ENCODE results near the gene AGTR1.
"Not testable (repeated sequence)": the region's sequence is repeated elsewhere in the genome, so short reads cannot be mapped to it uniquely, and the experiment has no call there.

The AGTR1 gene

GRCh38 chr3:148758303-148758884 lies 60.7 kb downstream of the AGTR1 start:
- no peak for DNase-seq (ENCODE audit: low read depth in 2 of 2)

- no peak for DNase-seq (ENCODE audit: low read depth in 2 of 2)
Observed at GRCh38 chr3:148759430-148759829, 61.7 kb downstream of the AGTR1 start.

- DNase-seq (ENCODE audit: low read depth in 2 of 2), result no peak
Observed at GRCh38 chr3:148763156-148763680, 65.5 kb downstream of the AGTR1 start.

- DNase-seq (ENCODE audit: low read depth in 2 of 2), result no peak
Observed at GRCh38 chr3:148763986-148764935, 66.6 kb downstream of the AGTR1 start.

- no peak for DNase-seq (ENCODE audit: low read depth in 2 of 2)
Observed at GRCh38 chr3:148772361-148772760, 74.7 kb downstream of the AGTR1 start.

- DNase-seq (ENCODE audit: low read depth in 2 of 2), result no peak
Observed at GRCh38 chr3:148772835-148773234, 75.1 kb downstream of the AGTR1 start.

- DNase-seq (ENCODE audit: low read depth in 2 of 2), result no peak
Observed at GRCh38 chr3:148773805-148774204, 76.1 kb downstream of the AGTR1 start.

GRCh38 chr3:148778926-148779325 lies 81.2 kb downstream of the AGTR1 start:
- no peak for DNase-seq (ENCODE audit: low read depth in 2 of 2)

- not testable (repeated sequence) for DNase-seq (ENCODE audit: low read depth in 2 of 2)
Observed at GRCh38 chr3:148785026-148785425, 87.3 kb downstream of the AGTR1 start.

- DNase-seq (ENCODE audit: low read depth in 2 of 2), result not testable (repeated sequence)
Observed at GRCh38 chr3:148786159-148786558, 88.5 kb downstream of the AGTR1 start.

GRCh38 chr3:148789146-148789545 lies 91.4 kb downstream of the AGTR1 start:
- no peak for DNase-seq (ENCODE audit: low read depth in 2 of 2)

- no peak for DNase-seq (ENCODE audit: low read depth in 2 of 2)
Observed at GRCh38 chr3:148789906-148790305, 92.2 kb downstream of the AGTR1 start.

GRCh38 chr3:148790370-148790769 lies 92.7 kb downstream of the AGTR1 start:
- no peak for DNase-seq (ENCODE audit: low read depth in 2 of 2)

GRCh38 chr3:148790851-148791735 lies 93.4 kb downstream of the AGTR1 start:
- no peak for DNase-seq (ENCODE audit: low read depth in 2 of 2)

GRCh38 chr3:148791920-148792319 lies 94.2 kb downstream of the AGTR1 start:
- DNase-seq (ENCODE audit: low read depth in 2 of 2), result no peak

- DNase-seq (ENCODE audit: low read depth in 2 of 2), result no peak
Observed at GRCh38 chr3:148792516-148792915, 94.8 kb downstream of the AGTR1 start.

Measured in stimulated activated CD8-positive, alpha-beta memory T cell treated with anti-CD3 and anti-CD28 coated beads, Interleukin-2, amount 100 ng/mL, for 1 hour (primary cell).